A549 (cell line): ENCODE measurements around the gene CACNA1E. TPM values are rescaled to one million over a fixed set of nuclear protein-coding genes. Genes with fewer than 3 reads are reported as not detected.

Experiments used
- ATAC-seq, 2 experiments: fragments of 200-7000 bp in 1 of 2; fragments of >200 bp in 1 of 2; cut with Nextera tagmentation in 1 of 2; cut with Tn5 transposase in 1 of 2; 3 replicates each; pipeline versions ENCODE4 v1.8.0 to v1.9.1; 2018 to 2020; ENCODE audit warnings: mild to moderate bottlenecking in 1 of 2, moderate library complexity in 1 of 2
- CTCF ChIA-PET: fragments of 300-600 bp; sonication (Branson Sonifier 250); formaldehyde crosslinking; extraction: SDS; loops from one replicate; lab custom pipeline; 2021; ENCODE audit warnings: antibody characterized with exemption, inconsistent platforms; lab: Yijun Ruan, JAX
- POLR2A ChIA-PET: fragments of 350-600 bp; formaldehyde crosslinking; extraction: SDS; loops from one replicate; lab custom pipeline; 2021; ENCODE audit warnings: antibody characterized with exemption, inconsistent platforms; lab: Yijun Ruan, JAX
- DNase-seq, 2 experiments: peaks; one replicate each; pipeline versions ENCODE4 v3.0.0 to v3.0.0-alpha.2; 2011 to 2016; ENCODE audit warnings: low read depth in 1 of 2, low spot score in 1 of 2
- FAIRE-seq: peaks from 2 replicates; lab custom pipeline; 2011; peaks lifted over from hg19 to GRCh38; lab: Jason Lieb, UNC
- H3K27ac ChIP-seq, 2 experiments: fragments of >200 bp; sonication (Bioruptor Twin); formaldehyde crosslinking; 3 replicates each; pipeline ENCODE4 v1.5.1; 2016 to 2017
- H3K4me1 ChIP-seq: fragments of >200 bp; sonication (Bioruptor Twin); formaldehyde crosslinking; 3 replicates; pipeline ENCODE4 v1.6.1; 2016
- H3K4me2 ChIP-seq: fragments of >200 bp; sonication (Bioruptor Twin); formaldehyde crosslinking; 3 replicates; pipeline ENCODE4 v1.6.1; 2016
- H3K4me3 ChIP-seq: fragments of >200 bp; sonication (Bioruptor Twin); formaldehyde crosslinking; 3 replicates; pipeline ENCODE4 v1.5.1; 2016
- H3K9me3 ChIP-seq: fragments of >200 bp; sonication (Bioruptor Twin); formaldehyde crosslinking; 3 replicates; pipeline ENCODE4 v1.6.1; 2016
- BCL3 ChIP-seq: fragments of >200 bp; sonication (Bioruptor Twin); formaldehyde crosslinking; IDR thresholded peaks from 3 replicates; pipeline ENCODE4 v1.6.1; 2016
- CBX8 ChIP-seq: fragments of 200-600 bp; sonication (generic); IDR thresholded peaks from 2 replicates; pipeline ENCODE4 v1.6.1; 2016
- CEBPB ChIP-seq, 2 experiments: fragments of >200 bp in 1 of 2; sonication (Bioruptor Twin) in 1 of 2; formaldehyde crosslinking in 1 of 2; IDR thresholded peaks; 2 replicates each; pipeline ENCODE4 v1.6.1; 2012 to 2016
- CHD2 ChIP-seq: fragments of 150-350 bp; IDR thresholded peaks from 2 replicates; pipeline ENCODE4 v1.6.1; 2014; ENCODE audit warnings: low read length; ENCODE audit not compliant: partially characterized antibody
- CTCF ChIP-seq: fragments of >200 bp; sonication (Bioruptor Twin); formaldehyde crosslinking; IDR thresholded peaks from 3 replicates; pipeline ENCODE4 v1.5.1; 2016
- EHF ChIP-seq: fragments of 250-450 bp; sonication (Bioruptor Pico); IDR thresholded peaks from 2 replicates; pipeline ENCODE4 v1.5.0; 2020; ENCODE audit warnings: mild to moderate bottlenecking
- EHMT2 ChIP-seq: fragments of 200-600 bp; sonication (generic); IDR thresholded peaks from 2 replicates; pipeline ENCODE4 v1.6.1; 2016; ENCODE audit warnings: antibody characterized with exemption, low read depth, mild to moderate bottlenecking, moderate library complexity
- ELK1 ChIP-seq: fragments of 150-350 bp; IDR thresholded peaks from 2 replicates; pipeline ENCODE4 v1.6.1; 2014; ENCODE audit warnings: low read depth, mild to moderate bottlenecking, low read length
- EP300 ChIP-seq, 2 experiments: fragments of >200 bp; sonication (Bioruptor Twin); formaldehyde crosslinking; IDR thresholded peaks; 2 replicates in 1 of 2; 3 replicates in 1 of 2; pipeline ENCODE4 v1.6.1; 2016 to 2017
- GATA3 ChIP-seq: IDR thresholded peaks from 2 replicates; pipeline ENCODE4 v1.6.1; 2012; ENCODE audit warnings: borderline replicate concordance
- HDAC2 ChIP-seq: fragments of 200-600 bp; sonication (generic); IDR thresholded peaks from 2 replicates; pipeline ENCODE4 v1.6.1; 2016
- HES2 ChIP-seq: fragments of >200 bp; sonication (Bioruptor Twin); formaldehyde crosslinking; IDR thresholded peaks from 2 replicates; pipeline ENCODE4 v1.6.1; 2016
- HMGXB4 ChIP-seq: fragments of 250-450 bp; sonication (Bioruptor Pico); IDR thresholded peaks from 2 replicates; pipeline ENCODE4 v1.5.0; 2021; ENCODE audit warnings: mild to moderate bottlenecking, moderate library complexity, borderline replicate concordance
- HOXB13 ChIP-seq: fragments of 250-450 bp; sonication (Bioruptor Pico); IDR thresholded peaks from 2 replicates; pipeline ENCODE4 v1.5.0; 2020; ENCODE audit warnings: low read depth, mild to moderate bottlenecking, moderate library complexity
- HOXB5 ChIP-seq: fragments of 250-450 bp; sonication (Bioruptor Pico); IDR thresholded peaks from 2 replicates; pipeline ENCODE4 v1.5.0; 2020; ENCODE audit warnings: mild to moderate bottlenecking, moderate library complexity
- JUN ChIP-seq, 2 experiments: fragments of >200 bp; sonication (Bioruptor Twin); formaldehyde crosslinking; IDR thresholded peaks; 2 replicates in 1 of 2; 3 replicates in 1 of 2; pipeline ENCODE4 v1.6.1; 2016 to 2017
- KDM5A ChIP-seq: fragments of 200-600 bp; sonication (generic); IDR thresholded peaks from 2 replicates; pipeline ENCODE4 v1.6.1; 2016; ENCODE audit warnings: antibody characterized with exemption, mild to moderate bottlenecking
- MAFK ChIP-seq: fragments of 450-650 bp; IDR thresholded peaks from 2 replicates; pipeline ENCODE4 v1.6.1; 2014; ENCODE audit not compliant: partially characterized antibody
- MAZ ChIP-seq: fragments of 150-350 bp; IDR thresholded peaks from 2 replicates; pipeline ENCODE4 v1.6.1; 2014; ENCODE audit warnings: antibody characterized with exemption, low read depth, low read length, borderline replicate concordance
- MYC ChIP-seq: IDR thresholded peaks from 2 replicates; pipeline ENCODE4 v1.6.1; 2012; ENCODE audit warnings: mild to moderate bottlenecking, inconsistent platforms, low read length, improper control_type of control experiment, borderline replicate concordance
- POLR2A ChIP-seq: IDR thresholded peaks from 2 replicates; pipeline ENCODE4 v1.6.1; 2012; ENCODE audit warnings: mild to moderate bottlenecking, low read length
- RAD21 ChIP-seq, 2 experiments: fragments of >200 bp in 1 of 2; sonication (Bioruptor Twin) in 1 of 2; formaldehyde crosslinking in 1 of 2; IDR thresholded peaks in 1 of 2; conservative IDR thresholded peaks in 1 of 2; 2 replicates in 1 of 2; 3 replicates in 1 of 2; pipeline ENCODE4 v1.6.1; 2012 to 2018; ENCODE audit warnings: inconsistent platforms in 1 of 2
- RNF2 ChIP-seq: fragments of 200-600 bp; sonication (generic); IDR thresholded peaks from 2 replicates; pipeline ENCODE4 v1.6.1; 2016; ENCODE audit warnings: low read depth, mild to moderate bottlenecking, antibody characterized with exemption, moderate library complexity, borderline replicate concordance
- SMC3 ChIP-seq: fragments of >200 bp; sonication (Bioruptor Twin); formaldehyde crosslinking; IDR thresholded peaks from 3 replicates; pipeline ENCODE4 v1.6.1; 2018; ENCODE audit warnings: inconsistent platforms
- SREBF2 ChIP-seq: fragments of 450-650 bp; IDR thresholded peaks from 2 replicates; pipeline ENCODE4 v1.6.1; 2014; ENCODE audit warnings: mild to moderate bottlenecking, moderate library complexity
- TFCP2L1 ChIP-seq: fragments of 250-450 bp; sonication (Bioruptor Pico); IDR thresholded peaks from 2 replicates; pipeline ENCODE4 v1.5.0; 2021; ENCODE audit warnings: mild to moderate bottlenecking
- USF2 ChIP-seq: fragments of 450-650 bp; IDR thresholded peaks from 2 replicates; pipeline ENCODE4 v1.6.1; 2014; ENCODE audit warnings: antibody characterized with exemption
- ZNF302 ChIP-seq: fragments of 250-450 bp; sonication (Bioruptor Pico); IDR thresholded peaks from 2 replicates; pipeline ENCODE4 v1.9.0; 2021; ENCODE audit warnings: inconsistent platforms, mild to moderate bottlenecking, moderate library complexity
- WGBS: methylation state at CpG from one replicate; pipeline ENCODE4 v1.1.6; 2017; ENCODE audit errors: missing lambda C conversion rate; 5-methylcytosine and 5-hydroxymethylcytosine counted together
- polyA plus RNA-seq, 4 experiments: library from polyadenylated mRNA; depleted of rRNA in 3 of 4; stranded (reverse); fragments of >200 nt; fragmentation: RNase III in 1 of 4; extraction: RNeasy Plus Mini Kit Qiagen cat#74134 plus additional on column Dnase treatment in 1 of 4; gene quantifications; 2 replicates in 3 of 4; 3 replicates in 1 of 4; pipeline ENCODE4 v1.2.3, GENCODE V29; 2011 to 2017

CACNA1E gene
- polyA plus RNA-seq, 2 of the 4 experiments (the other 2 are of a cell fraction): 0.01 TPM; not detected in 1

GRCh38 chr1:181559142-181559541 lies 75.8 kb downstream of the CACNA1E start (continued):
- TF ChIP-seq EHMT2 (no peak), JUN (IDR thresholded peaks at IDR 0.05) (no peak)
- TF ChIP-seq, all 56 proteins: peak for 0

- H3K27ac ChIP-seq: no peak overlapping the region
Observed at GRCh38 chr1:181562395-181562794, 79.1 kb downstream of the CACNA1E start.

GRCh38 chr1:181568736-181569135 lies 85.4 kb downstream of the CACNA1E start:
- H3K9me3 ChIP-seq: no peaks in the 10 kb centered on the region
- no peak overlapping the region for H3K27ac ChIP-seq
- CTCF ChIA-PET: no interaction called here
- H3K4me3 ChIP-seq: no peak overlapping the region
- H3K4me1 ChIP-seq: no peaks in the 10 kb centered on the region
- no peak overlapping the region for H3K4me2 ChIP-seq
- no peak for ATAC-seq
- TF ChIP-seq MAZ: no peak
- no peak for TF ChIP-seq MYC
- POLR2A ChIA-PET: no interaction called here
- FAIRE-seq: no peak
- WGBS: 9% methylated on average over 4 of the region's 4 CpGs
- DNase-seq: no peak

More at GRCh38 chr1:181562395-181562794, 79.1 kb downstream of the CACNA1E start:
- ChIA-PET CTCF (no interaction called here), POLR2A (no interaction called here)
- WGBS: 1% methylated on average over 4 of the region's 4 CpGs
- H3K4me1 ChIP-seq: no peaks in the 10 kb centered on the region
- ATAC-seq: no peak
- H3K4me3 ChIP-seq: no peak overlapping the region
- H3K9me3 ChIP-seq: no peaks in the 10 kb centered on the region
- no peak overlapping the region for H3K4me2 ChIP-seq
- TF ChIP-seq HOXB13 (no peak), HES2 (no peak), SREBF2 (no peak), TFCP2L1 (no peak), HDAC2 (no peak), USF2 (no peak), POLR2A (no peak), SMC3 (no peak), MAFK (no peak), MAZ (no peak), RAD21 (conservative IDR thresholded peaks at IDR 0.05 in 1 of 2, IDR thresholded peaks at IDR 0.05 in 1 of 2) (no peak), ELK1 (no peak), ZNF302 (CRISPR knock-in tag) (no peak), CHD2 (no peak), CBX8 (no peak), KDM5A (no peak), EHF (CRISPR knock-in tag) (no peak), BCL3 (no peak)
- TF ChIP-seq, all 56 proteins: peak for 0
- DNase-seq (no peak), FAIRE-seq (no peak)

GRCh38 chr1:181577475-181577874 lies 94.2 kb downstream of the CACNA1E start:
- Histone ChIP-seq H3K27ac (no peak overlapping the region), H3K4me1 (no peaks in the 10 kb centered on the region), H3K4me3 (no peak overlapping the region), H3K9me3 (no peaks in the 10 kb centered on the region), H3K4me2 (no peak overlapping the region)
- FAIRE-seq: no peak
- ChIA-PET POLR2A (no interaction called here), CTCF (interaction anchor here (0.6 kb wide), 1 partner anchor 12 kb away, joined by 3 read pairs; no protein-coding TSS in a partner anchor)
- DNase-seq: no peak
- no peak for ATAC-seq
- WGBS: 11% methylated on average over 8 of the region's 8 CpGs
- TF ChIP-seq CEBPB (IDR thresholded peaks at IDR 0.05) (no peak), TFCP2L1 (no peak), SREBF2 (no peak), HOXB13 (no peak), RNF2 (no peak), HOXB5 (CRISPR knock-in tag) (no peak), HMGXB4 (no peak), MAFK (no peak), EP300 (IDR thresholded peaks at IDR 0.05) (no peak), GATA3 (no peak), CTCF (no peak)
